GM10266 (cell line): ENCODE results near the gene MAP1B.

ENCODE experiments used
- DNase-seq: peaks from one replicate; pipeline ENCODE4 v3.0.0; 2012; ENCODE audit errors: extremely low spot score
- TF ChIP-seq, protein P1 (sequence below): IDR thresholded peaks from 2 replicates; pipeline ENCODE4 v1.5.1; 2012; ENCODE audit warnings: mild to moderate bottlenecking, low read depth; ENCODE audit not compliant: control insufficient read depth, insufficient read depth; ENCODE audit errors: missing control alignments

MAP1B gene

DNA sequence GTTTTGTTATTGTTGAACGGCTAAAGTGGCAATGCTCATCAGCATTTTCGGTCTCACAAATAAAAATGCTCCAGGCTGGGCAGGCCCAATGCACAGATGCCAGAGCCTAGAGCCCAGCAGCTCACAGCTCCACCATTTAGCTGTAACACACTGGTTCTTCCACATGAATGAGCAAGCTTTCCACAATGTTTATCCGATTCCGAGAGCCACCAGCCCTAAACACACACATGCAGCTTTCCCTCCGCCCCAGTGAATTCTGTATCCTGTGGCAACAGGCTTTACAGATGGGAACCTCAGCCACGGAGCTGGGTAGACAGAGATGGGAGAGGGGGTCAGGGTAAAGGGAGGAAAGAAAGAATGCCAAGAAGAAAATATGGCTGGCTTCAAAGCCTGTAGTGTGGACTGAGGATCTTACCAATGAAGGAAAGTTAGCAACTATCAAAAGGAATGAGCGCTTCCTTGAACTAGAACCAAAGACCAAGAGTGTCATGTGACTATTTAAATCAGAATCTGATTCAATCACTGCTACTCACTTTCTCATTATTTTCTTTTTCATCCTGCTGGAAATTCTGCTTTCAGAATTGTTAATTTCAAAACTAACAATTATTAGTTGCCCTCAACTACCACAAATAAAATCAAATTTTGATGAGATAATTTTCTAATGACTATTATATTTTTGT is 135.7 kb downstream of the MAP1B start:
- TF ChIP-seq, protein P1, sequence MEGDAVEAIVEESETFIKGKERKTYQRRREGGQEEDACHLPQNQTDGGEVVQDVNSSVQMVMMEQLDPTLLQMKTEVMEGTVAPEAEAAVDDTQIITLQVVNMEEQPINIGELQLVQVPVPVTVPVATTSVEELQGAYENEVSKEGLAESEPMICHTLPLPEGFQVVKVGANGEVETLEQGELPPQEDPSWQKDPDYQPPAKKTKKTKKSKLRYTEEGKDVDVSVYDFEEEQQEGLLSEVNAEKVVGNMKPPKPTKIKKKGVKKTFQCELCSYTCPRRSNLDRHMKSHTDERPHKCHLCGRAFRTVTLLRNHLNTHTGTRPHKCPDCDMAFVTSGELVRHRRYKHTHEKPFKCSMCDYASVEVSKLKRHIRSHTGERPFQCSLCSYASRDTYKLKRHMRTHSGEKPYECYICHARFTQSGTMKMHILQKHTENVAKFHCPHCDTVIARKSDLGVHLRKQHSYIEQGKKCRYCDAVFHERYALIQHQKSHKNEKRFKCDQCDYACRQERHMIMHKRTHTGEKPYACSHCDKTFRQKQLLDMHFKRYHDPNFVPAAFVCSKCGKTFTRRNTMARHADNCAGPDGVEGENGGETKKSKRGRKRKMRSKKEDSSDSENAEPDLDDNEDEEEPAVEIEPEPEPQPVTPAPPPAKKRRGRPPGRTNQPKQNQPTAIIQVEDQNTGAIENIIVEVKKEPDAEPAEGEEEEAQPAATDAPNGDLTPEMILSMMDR: no peak
- DNase-seq: no peak

DNA sequence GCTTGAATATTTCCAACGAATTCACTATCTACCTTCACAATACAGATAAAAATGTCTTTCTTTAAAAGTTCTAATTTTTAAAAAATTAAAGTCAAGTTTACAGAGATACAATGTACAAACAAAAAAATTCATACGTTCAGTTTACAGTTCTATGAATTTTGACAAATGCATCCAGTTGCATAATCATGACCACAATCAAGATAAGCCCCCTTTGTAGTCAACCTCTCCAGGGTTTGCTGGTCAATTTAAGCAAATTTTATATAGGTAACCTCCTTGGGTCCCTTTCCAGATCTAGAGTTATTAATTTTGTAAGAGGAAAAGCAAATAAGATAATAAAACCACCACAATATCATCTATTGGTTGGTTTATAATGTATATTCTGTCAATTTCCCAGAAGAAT is 136.4 kb downstream of the MAP1B start:
- DNase-seq: no peak
- TF ChIP-seq, protein P1: no peak

DNA sequence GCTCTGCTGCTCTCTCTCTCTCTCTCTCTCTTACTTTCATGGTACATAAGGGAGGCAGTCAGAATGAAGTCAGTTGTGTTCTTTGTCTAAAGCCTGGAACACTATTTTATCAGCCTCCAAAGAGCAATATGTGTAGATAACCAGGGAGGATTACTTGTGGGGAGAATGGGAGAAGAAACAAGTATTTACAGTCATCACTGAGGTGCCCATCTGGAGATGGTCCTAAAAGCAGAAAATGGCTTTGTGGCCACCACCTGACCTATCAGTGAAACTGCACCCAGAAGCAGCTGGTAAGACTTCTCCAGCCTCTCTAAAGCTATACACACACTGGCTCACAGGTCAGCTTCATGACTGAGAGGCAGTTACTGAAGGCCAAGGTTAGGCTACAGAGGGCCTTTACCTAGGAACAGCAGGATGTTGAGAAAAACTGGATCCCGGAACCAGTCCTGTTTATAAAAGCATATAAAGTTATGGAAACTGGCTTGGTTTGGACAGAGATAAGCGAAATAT is 137.6 kb downstream of the MAP1B start:
- TF ChIP-seq, protein P1: peak; percentile 53
- DNase-seq: peak; percentile 21

DNA sequence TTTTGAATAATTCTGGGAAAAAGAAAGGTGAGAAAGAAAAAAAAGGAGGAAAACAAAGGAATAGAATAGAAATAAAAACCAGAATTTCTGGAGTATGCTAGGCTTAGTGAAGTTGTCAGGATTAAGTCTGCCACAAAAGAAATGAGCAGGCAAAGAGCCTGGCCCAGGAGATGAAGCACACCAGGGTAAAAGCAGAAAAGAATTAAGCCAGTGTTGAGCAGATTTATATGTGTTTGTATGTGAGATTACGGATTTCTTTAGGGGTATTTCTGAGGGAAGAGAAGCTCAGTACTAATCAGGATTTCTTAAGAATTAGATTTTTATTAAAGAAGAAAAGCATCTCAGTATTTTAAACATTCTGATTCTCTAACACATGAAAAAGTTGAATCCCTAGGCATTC is 138.3 kb downstream of the MAP1B start:
- TF ChIP-seq, protein P1: no peak
- DNase-seq: no peak

DNA sequence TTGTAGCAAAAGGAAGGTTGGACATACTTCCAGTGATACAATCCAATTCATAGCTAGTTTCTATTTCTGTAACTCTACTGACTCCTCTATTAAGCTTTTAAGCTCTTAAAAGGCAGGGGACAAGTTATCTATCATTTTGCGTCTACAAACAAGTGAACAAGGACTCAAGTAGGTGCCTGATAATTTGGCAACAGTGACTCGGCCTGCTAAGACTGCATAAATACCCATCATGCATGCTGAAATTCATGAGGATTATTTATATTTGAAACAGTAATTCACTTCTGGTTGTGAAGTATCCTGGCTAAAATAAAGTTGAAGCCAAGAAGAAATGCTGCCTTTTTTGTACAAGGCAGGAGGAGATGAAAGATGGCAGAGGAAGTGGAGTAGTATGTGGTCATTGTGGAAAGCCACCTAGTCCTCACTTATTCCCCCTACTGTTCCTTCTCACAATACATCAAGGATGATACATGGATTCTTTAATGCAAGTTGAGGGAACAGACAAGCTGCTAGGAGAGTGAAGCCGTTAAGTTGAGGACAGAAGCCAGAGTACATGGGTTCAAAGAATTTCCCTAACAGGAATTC is 138.8 kb downstream of the MAP1B start:
- TF ChIP-seq, protein P1: peak; percentile 50
- DNase-seq: peak; percentile 19

DNA sequence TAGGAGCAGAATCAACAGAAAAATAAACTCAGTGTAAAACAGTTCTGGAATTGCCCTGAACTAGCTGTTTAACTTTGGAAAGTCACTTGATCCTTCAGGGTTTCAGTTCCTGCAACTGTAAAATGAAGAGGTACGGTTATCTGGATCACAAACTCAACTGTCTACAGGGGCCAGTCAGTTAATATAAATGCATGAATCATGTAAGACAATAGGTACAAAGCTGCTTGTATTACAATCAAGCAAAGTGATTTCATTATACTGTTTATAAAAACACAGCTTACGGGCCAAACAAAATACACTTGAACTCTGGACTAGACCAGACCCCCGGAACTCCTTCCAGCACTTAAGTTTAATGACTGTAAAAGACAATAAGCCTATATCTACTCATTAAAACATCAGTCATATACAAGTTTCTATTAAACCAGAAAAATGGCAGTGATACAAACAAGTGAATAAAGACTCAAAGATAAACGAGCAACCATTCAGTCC is 139.7 kb downstream of the MAP1B start:
- TF ChIP-seq, protein P1: no peak
- DNase-seq: no peak

DNA sequence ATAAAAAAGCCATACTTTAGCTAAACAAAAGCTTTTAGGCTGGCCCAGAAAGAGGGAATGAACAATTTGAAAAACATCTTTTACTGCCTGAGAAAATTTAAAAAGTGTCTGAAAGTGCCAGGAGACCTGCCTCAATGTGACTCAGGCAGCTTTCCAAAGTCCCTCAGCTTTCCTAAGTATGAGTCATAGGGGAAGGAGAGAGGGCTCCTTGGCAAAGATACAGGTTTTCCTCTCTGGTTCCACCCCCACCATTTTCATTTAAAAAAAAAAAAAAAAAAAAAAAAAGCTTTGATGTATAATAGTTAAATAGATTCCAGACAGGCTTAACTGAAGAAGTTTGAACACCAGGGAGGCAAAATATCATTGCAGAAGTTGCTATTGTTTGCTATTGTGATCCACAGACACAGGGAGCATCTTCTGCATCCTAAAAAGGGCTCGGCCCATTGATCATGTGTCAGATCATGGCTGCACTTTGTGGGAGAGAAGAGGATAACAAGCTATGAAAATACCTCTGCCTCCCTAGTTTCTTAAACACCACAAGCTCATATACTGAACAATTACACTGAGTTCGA is 141.2 kb downstream of the MAP1B start:
- DNase-seq: no peak

More for the DNA sequence above, 141.2 kb downstream of the MAP1B start:
- TF ChIP-seq, protein P1: no peak
